ENCODE measurements around the gene EXD3. TPM values are rescaled to one million over a fixed set of nuclear protein-coding genes. Genes with fewer than 3 reads are reported as not detected.

EXD3 gene
- total RNA-seq, 1 experiment from 2014 or later = 15.3 TPM

DNA sequence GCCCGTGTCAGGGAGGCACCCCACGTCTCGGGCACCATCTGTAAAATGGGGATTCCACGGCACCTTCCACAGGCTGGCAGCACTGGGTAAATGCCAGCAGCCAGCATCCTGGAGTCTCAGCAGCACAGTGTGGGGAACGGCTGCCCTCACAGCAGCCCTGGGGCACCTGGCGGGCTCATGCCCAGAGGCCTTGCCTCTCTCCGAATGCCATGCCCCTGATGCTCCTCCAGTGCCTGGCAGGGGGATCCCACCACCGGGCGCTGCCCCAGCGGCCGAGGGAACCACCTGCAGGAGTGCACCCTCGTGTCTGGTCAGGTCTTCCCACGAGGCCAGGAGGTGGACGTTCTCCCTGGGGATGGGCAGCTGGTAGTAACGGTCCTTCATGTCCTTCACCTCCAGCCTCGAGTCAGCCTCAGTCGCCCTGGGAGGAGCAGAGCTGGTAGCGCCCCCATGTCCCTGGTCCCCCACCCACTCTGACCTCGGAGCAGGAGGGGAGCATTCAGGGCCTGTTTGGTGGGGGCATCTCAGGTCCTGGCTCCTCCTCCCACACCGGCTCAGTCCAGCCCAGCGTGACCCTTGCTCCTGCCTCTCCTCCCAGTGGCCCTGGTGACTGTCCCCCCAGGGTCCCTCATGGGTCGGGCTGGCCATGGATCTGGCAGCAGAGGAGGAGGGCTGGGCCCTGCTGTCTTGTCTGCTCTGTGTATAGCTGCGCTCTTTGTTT lies 71.0 kb downstream of the EXD3 start:
- Histone ChIP-seq H3K27ac (ENCODE audit: insufficient read length, low read depth, low read length) (no peak overlapping the region), H3K9ac (ENCODE audit: extremely low read depth, insufficient read length, low read length) (no peak overlapping the region), H2BK15ac (ENCODE audit: low read depth, low read length) (no peak overlapping the region), H4K91ac (ENCODE audit: insufficient read length, low read depth, low read length) (no peak overlapping the region), H3K18ac (ENCODE audit: insufficient read length, low read depth, low read length) (peak overlapping the region; percentile 24), H3K27me3 (ENCODE audit: insufficient read depth, low read length) (no peaks in the 10 kb centered on the region), H4K20me1 (ENCODE audit: control insufficient read depth, insufficient read depth, insufficient read length) (no peaks in the 10 kb centered on the region), H2BK12ac (ENCODE audit: insufficient read length, low read depth, low read length) (no peak overlapping the region), H3K4me1 (ENCODE audit: insufficient read depth, low read length) (no peaks in the 10 kb centered on the region), H2BK120ac (ENCODE audit: low read depth, low read length, poor library complexity, severe bottlenecking) (no peak overlapping the region), H3K4ac (ENCODE audit: low read depth, low read length) (no peak overlapping the region), H3K14ac (ENCODE audit: insufficient read depth, low read length) (no peak overlapping the region; the same call in 1 of the 2 replicates), H3K9me3 (ENCODE audit: control insufficient read depth, low read depth, low read length) (peaks cover 16% of the 10 kb centered on the region), H3T11ph (ENCODE audit: low read length) (no peak overlapping the region), H3K4me2 (ENCODE audit: insufficient read depth, insufficient read length, low read length) (no peak overlapping the region), H4K8ac (replicated peaks; ENCODE audit: insufficient read length, low read depth, low read length) (no peak overlapping the region), H3K79me2 (ENCODE audit: insufficient read depth, low read length) (no peaks in the 10 kb centered on the region), H3K56ac (ENCODE audit: insufficient read length, low read depth, low read length) (no peak overlapping the region), H2BK20ac (ENCODE audit: low read depth, low read length, poor library complexity, severe bottlenecking) (no peak overlapping the region), H3K23ac (ENCODE audit: insufficient read length, low read depth, low read length) (no peak overlapping the region), H3K23me2 (ENCODE audit: insufficient read length, low read depth, low read length, poor library complexity, severe bottlenecking) (no peaks in the 10 kb centered on the region), H2AK5ac (ENCODE audit: insufficient read length, low read length) (no peak overlapping the region), H2BK5ac (ENCODE audit: insufficient read length, low read length) (no peak overlapping the region), H3K79me1 (ENCODE audit: insufficient read depth, low read depth, low read length, poor library complexity, severe bottlenecking) (no peaks in the 10 kb centered on the region), H2AFZ (ENCODE audit: low read length) (no peak overlapping the region), H4K5ac (ENCODE audit: insufficient read length, low read depth, low read length) (no peak overlapping the region)
- Mint-ChIP-seq H3K36me3 (ENCODE audit: insufficient read depth in 1 of 3, low read depth in 3 of 3) (peaks cover 4 to 10% (median 8%) of the 10 kb centered on the region in 3 experiments; a peak in 6 of 7 replicates), H3K4me3 (no peak overlapping the region), H3K27ac (no peak overlapping the region), H3K4me1 (no peaks in the 10 kb centered on the region), H3K27me3 (ENCODE audit: low read depth) (peaks cover 11% of the 10 kb centered on the region), H3K9me3 (peaks cover 21 to 61% of the 10 kb centered on the region in 2 experiments)
- TF ChIP-seq, protein P1, sequence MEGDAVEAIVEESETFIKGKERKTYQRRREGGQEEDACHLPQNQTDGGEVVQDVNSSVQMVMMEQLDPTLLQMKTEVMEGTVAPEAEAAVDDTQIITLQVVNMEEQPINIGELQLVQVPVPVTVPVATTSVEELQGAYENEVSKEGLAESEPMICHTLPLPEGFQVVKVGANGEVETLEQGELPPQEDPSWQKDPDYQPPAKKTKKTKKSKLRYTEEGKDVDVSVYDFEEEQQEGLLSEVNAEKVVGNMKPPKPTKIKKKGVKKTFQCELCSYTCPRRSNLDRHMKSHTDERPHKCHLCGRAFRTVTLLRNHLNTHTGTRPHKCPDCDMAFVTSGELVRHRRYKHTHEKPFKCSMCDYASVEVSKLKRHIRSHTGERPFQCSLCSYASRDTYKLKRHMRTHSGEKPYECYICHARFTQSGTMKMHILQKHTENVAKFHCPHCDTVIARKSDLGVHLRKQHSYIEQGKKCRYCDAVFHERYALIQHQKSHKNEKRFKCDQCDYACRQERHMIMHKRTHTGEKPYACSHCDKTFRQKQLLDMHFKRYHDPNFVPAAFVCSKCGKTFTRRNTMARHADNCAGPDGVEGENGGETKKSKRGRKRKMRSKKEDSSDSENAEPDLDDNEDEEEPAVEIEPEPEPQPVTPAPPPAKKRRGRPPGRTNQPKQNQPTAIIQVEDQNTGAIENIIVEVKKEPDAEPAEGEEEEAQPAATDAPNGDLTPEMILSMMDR (conservative IDR thresholded peaks at IDR 0.05) = no peak
- DNase-seq = no peak
- WGBS (ENCODE audit: extremely low coverage, insufficient read length, low lambda C conversion rate) = no CpG with 5 or more reads among the region's 23 CpGs
